Adrenal gland (tissue), 5 donors: Measurements from ENCODE around the gene KCTD5.

Source experiments
- CTCF ChIP-seq, 6 experiments: fragments of 450-650 bp in 4 of 6; fragments of 200-600 bp in 2 of 6; sonication (generic) in 1 of 6; IDR thresholded peaks; 1 replicate in 5 of 6; 2 replicates in 1 of 6; pipeline versions ENCODE4 v1.5.1 to v1.8.0; 2016 to 2021; ENCODE audit warnings: antibody characterized with exemption in 6 of 6, mild to moderate bottlenecking in 2 of 6, moderate library complexity in 1 of 6
- POLR2A ChIP-seq, 2 donors: fragments of 450-650 bp; IDR thresholded peaks; one replicate each; pipeline ENCODE4 v1.6.1; 2017; ENCODE audit warnings: antibody characterized with exemption in 2 of 2, mild to moderate bottlenecking in 2 of 2, moderate library complexity in 1 of 2
- donor health status: DM: no; HTN: no; CAD: no.

- TF ChIP-seq CTCF (IDR thresholded peaks at IDR 0.05) (no peak), POLR2A (IDR thresholded peaks at IDR 0.05) (no peak)
Observed at GRCh38 chr16:2664574-2664982, 17.7 kb upstream of the KCTD5 start.
